Measurements from ENCODE around the gene ANKRD50.

The ANKRD50 gene

GRCh38 chr4:124710911-124711310 lies 1.6 kb downstream of the ANKRD50 start:
- TF ChIP-seq CTCF (IDR thresholded peaks at IDR 0.05; ENCODE audit: insufficient read depth, low read depth, low read length, missing control alignments): no peak
- no peak for DNase-seq (ENCODE audit: low read depth)
- peak overlapping the region; percentile 66 for H3K4me3 ChIP-seq (ENCODE audit: low read depth, low read length)

- H3K4me3 ChIP-seq (ENCODE audit: low read depth, low read length): no peak overlapping the region
- no peak for DNase-seq (ENCODE audit: low read depth)
- no peak for TF ChIP-seq CTCF (IDR thresholded peaks at IDR 0.05; ENCODE audit: insufficient read depth, low read depth, low read length, missing control alignments)
Observed at GRCh38 chr4:124710015-124710741, 2.4 kb downstream of the ANKRD50 start.

- TF ChIP-seq CTCF (IDR thresholded peaks at IDR 0.05; ENCODE audit: insufficient read depth, low read depth, low read length, missing control alignments): no peak
- H3K4me3 ChIP-seq (ENCODE audit: low read depth, low read length): no peak overlapping the region
Observed at GRCh38 chr4:124708517-124709300, 3.8 kb downstream of the ANKRD50 start.

DNA sequence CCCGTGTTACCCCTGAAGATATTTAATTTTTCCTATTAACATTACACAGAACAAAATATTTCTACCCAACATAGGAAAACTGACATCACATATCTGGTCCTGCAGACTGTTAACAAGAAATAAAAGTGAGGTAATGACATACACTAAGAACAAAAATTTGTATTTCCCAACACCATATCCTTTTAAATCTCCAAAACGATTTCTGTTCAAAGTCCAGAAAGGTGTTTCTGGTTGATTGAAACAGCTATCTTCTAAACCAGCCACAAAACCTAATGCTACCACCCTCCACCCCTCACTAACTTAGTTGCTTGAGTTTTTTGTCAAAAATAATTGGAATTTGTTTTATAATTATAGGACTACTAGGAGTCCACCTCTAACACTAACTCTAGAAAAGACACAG lies 7.1 kb downstream of the ANKRD50 start:
- TF ChIP-seq CTCF (IDR thresholded peaks at IDR 0.05; ENCODE audit: insufficient read depth, low read depth, low read length, missing control alignments): no peak
- no peak overlapping the region for H3K4me3 ChIP-seq (ENCODE audit: low read depth, low read length)
- DNase-seq (ENCODE audit: low read depth): no peak

More at GRCh38 chr4:124708517-124709300, 3.8 kb downstream of the ANKRD50 start:
- no peak for DNase-seq (ENCODE audit: low read depth)

DNA sequence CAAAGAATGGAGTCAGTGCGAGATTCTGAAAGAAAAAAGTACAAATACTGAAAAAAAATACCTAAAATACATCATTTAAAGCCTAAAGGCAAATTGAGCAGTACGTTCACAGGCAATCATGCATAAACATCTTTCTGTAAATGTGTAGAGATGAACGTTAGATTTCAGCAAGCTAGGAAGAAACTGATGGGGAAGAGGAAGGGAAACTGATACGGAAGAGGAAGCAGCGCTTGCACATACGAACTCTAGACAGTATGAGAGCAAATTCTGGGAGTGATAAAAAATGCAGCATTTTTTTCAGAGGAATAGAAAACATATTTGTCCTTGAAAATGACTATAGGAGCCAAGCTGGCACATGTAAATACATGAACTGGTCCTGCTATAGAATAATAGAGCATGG lies 9.4 kb downstream of the ANKRD50 start:
- no peak for DNase-seq (ENCODE audit: low read depth)
- H3K4me3 ChIP-seq (ENCODE audit: low read depth, low read length): no peak overlapping the region
- no peak for TF ChIP-seq CTCF (IDR thresholded peaks at IDR 0.05; ENCODE audit: insufficient read depth, low read depth, low read length, missing control alignments)

GRCh38 chr4:124697441-124697840 lies 15.1 kb downstream of the ANKRD50 start:
- DNase-seq (ENCODE audit: low read depth): no peak
- no peak for TF ChIP-seq CTCF (IDR thresholded peaks at IDR 0.05; ENCODE audit: insufficient read depth, low read depth, low read length, missing control alignments)
- H3K4me3 ChIP-seq (ENCODE audit: low read depth, low read length): no peak overlapping the region

All from GM12865 (cell line).